Type B pancreatic cell (in vitro differentiated cells): Measurements from ENCODE around the gene NUDCD3. TPM values are rescaled to one million over a fixed set of nuclear protein-coding genes. Genes with fewer than 3 reads are reported as not detected.

Source experiments
- DNase-seq: peaks from one replicate; pipeline ENCODE4 v3.0.0; 2021; ENCODE audit warnings: mixed read lengths; ENCODE audit not compliant: unreplicated experiment; ENCODE audit errors: extremely low spot score
- H3K27ac Mint-ChIP-seq: 2 replicates; pipeline ENCODE4 v1.8.0; 2021; ENCODE audit warnings: mild to moderate bottlenecking, mixed read lengths
- H3K27me3 Mint-ChIP-seq: 2 replicates; pipeline ENCODE4 v1.8.0; 2021; ENCODE audit warnings: mixed read lengths
- H3K36me3 Mint-ChIP-seq: 2 replicates; pipeline ENCODE4 v1.8.0; 2021; ENCODE audit warnings: mixed read lengths
- H3K4me1 Mint-ChIP-seq: one replicate; pipeline ENCODE4 v1.8.0; 2021; ENCODE audit warnings: mixed read lengths; ENCODE audit not compliant: unreplicated experiment
- H3K4me3 Mint-ChIP-seq: 2 replicates; pipeline ENCODE4 v1.8.0; 2021; ENCODE audit warnings: mild to moderate bottlenecking, mixed read lengths
- H3K9me3 Mint-ChIP-seq: 2 replicates; pipeline ENCODE4 v1.8.0; 2021; ENCODE audit warnings: mixed read lengths
- total RNA-seq: library from RNA; stranded (reverse); gene quantifications from 2 replicates; pipeline ENCODE4 v1.2.1, GENCODE V29; 2021; ENCODE audit warnings: low replicate concordance
- TF ChIP-seq, protein P1 (sequence below): fragments of 200-600 bp; sonication (generic); conservative IDR thresholded peaks from 2 replicates; pipeline ENCODE4 v1.5.0; 2021; ENCODE audit warnings: antibody characterized with exemption, mild to moderate bottlenecking

NUDCD3 gene
- total RNA-seq, 1 donor from 2014 or later = 88.5 TPM

DNA sequence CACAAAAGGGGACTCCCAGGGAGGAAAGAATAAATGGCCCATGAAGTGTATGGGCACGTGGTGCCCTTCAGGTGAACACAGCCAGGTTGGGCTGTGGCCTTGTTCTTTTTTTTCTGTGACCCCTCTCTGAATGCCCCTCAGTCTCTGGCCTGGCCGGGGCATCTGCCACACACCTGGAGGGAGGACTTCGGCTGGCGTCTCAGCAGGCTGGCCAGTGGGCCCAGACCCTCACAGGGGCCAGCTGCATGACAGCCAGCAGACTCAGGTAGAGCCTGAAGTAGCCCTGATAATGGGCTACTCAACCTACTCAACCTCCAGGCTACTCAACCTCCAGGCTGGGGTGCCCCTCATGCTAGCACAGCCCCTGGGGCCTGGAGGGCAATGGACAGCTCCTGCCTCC, 155.3 kb downstream of the NUDCD3 start:
- Mint-ChIP-seq H3K9me3 (peaks cover 4% of the 10 kb centered on the region), H3K27ac (no peak overlapping the region), H3K4me3 (no peak overlapping the region), H3K27me3 (peaks cover 30% of the 10 kb centered on the region), H3K36me3 (no peaks in the 10 kb centered on the region), H3K4me1 (peaks cover 10% of the 10 kb centered on the region)
- TF ChIP-seq, protein P1, sequence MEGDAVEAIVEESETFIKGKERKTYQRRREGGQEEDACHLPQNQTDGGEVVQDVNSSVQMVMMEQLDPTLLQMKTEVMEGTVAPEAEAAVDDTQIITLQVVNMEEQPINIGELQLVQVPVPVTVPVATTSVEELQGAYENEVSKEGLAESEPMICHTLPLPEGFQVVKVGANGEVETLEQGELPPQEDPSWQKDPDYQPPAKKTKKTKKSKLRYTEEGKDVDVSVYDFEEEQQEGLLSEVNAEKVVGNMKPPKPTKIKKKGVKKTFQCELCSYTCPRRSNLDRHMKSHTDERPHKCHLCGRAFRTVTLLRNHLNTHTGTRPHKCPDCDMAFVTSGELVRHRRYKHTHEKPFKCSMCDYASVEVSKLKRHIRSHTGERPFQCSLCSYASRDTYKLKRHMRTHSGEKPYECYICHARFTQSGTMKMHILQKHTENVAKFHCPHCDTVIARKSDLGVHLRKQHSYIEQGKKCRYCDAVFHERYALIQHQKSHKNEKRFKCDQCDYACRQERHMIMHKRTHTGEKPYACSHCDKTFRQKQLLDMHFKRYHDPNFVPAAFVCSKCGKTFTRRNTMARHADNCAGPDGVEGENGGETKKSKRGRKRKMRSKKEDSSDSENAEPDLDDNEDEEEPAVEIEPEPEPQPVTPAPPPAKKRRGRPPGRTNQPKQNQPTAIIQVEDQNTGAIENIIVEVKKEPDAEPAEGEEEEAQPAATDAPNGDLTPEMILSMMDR = no peak
- DNase-seq = no peak

DNA sequence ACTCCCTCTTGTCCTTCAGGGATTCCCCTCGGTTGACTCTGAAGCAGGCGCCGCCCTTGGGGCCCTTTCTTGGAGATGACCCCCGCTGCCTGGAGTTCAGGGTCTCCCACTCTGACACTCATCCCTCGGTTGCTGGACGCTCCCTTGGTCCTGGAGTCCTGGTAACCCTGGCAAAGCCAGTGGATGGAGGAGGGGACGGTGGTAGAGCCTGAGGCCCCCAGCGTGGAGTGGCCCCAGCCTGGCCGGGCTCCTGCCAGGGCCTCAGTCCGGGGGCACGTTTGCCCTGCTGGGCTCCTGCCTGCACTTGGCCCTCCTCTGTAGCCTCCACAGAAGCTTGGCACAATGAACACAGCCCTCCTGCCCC, 155.7 kb downstream of the NUDCD3 start:
- Mint-ChIP-seq H3K4me3 (no peak overlapping the region), H3K27ac (no peak overlapping the region), H3K27me3 (peaks cover 30% of the 10 kb centered on the region), H3K4me1 (peaks cover 10% of the 10 kb centered on the region), H3K9me3 (peaks cover 4% of the 10 kb centered on the region), H3K36me3 (no peaks in the 10 kb centered on the region)
- DNase-seq = no peak
- TF ChIP-seq, protein P1 = no peak

DNA sequence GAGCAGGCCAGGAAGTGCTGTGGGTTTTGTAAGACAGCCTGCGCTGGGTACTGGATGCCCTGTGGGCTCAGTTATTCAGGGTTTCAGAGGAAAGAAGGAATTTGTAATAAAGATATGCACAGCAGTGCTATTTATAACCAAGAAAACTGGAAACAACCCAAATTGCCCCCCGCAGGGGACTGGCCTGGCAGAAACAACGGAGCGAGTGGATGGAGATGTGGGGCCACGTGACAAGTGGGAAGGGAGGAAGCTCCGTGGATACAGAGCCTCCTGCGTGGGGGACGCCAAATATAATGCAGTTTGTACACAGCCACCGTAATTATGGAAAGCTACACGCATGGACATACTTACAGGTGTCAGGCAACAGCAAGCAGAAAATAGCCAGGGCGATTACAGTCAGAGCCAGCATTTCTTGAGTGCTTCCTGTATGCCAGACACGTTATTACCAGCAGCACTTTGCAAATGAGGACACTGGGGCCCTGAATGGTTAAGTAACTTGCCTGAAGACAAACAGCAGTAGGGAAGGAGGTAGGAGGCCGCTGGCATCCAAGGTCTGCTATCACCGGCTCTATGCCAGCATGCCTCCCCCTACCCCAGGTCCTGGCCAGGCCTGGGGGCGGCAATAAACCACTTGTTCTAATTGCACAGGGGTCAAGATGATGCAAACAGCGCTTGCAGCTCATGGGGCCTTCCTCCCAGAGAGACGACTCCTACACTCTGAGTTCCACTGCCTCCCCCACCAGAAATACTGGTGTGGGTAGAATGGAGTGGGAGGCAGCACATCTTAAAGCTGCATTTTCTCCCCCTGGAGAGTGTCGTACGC, 156.3 kb downstream of the NUDCD3 start:
- TF ChIP-seq, protein P1 = no peak
- H3K27ac Mint-ChIP-seq = no peak overlapping the region

DNA sequence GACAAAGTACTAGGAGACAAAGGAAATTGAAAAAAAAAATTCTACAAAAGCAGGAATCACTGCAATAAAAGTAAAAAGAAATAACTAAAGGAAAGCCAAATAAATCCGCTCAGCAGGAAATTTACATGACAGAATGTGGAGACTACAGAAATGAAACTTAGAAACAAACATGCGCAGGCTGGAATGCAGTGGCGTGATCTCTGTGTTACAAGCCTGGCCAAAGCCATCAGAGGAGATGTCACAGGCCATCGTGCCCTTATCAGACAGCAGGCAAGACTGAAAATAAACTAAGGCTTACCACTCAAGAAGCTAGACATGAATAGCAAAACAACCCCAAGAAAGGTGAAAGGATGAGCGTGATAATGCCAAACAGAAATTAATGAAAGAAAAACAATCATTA, 158.8 kb downstream of the NUDCD3 start:
- no peak for DNase-seq
- H3K36me3 Mint-ChIP-seq = no peaks in the 10 kb centered on the region
- H3K4me1 Mint-ChIP-seq = peaks cover 10% of the 10 kb centered on the region
- H3K27me3 Mint-ChIP-seq = peaks cover 42% of the 10 kb centered on the region
- TF ChIP-seq, protein P1 = no peak
- H3K27ac Mint-ChIP-seq = no peak overlapping the region
- H3K9me3 Mint-ChIP-seq = no peaks in the 10 kb centered on the region
- no peak overlapping the region for H3K4me3 Mint-ChIP-seq

More for the DNA sequence above, 156.3 kb downstream of the NUDCD3 start:
- Mint-ChIP-seq H3K4me3 (no peak overlapping the region), H3K4me1 (peaks cover 10% of the 10 kb centered on the region), H3K36me3 (no peaks in the 10 kb centered on the region), H3K9me3 (peaks cover 4% of the 10 kb centered on the region), H3K27me3 (peaks cover 30% of the 10 kb centered on the region)
- DNase-seq = no peak

DNA sequence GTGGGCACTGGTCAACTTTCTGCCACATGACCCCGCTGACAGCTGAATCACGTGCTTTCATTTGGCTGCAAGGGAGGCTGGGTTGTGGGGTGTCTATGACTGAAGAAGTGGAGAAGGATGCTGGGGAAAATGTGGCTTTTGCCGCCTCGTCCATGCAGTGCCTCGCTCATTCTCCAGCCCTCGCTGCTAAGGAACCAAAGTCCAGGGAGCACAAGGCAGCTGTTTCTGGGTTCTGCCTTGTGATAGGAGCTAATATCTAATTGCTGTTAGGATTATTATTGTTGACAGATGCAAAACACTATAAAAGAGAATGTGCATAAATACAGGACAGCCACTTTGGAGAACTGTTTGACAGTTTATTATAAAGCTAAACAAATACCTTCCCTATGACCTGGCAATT, 160.1 kb downstream of the NUDCD3 start:
- no peaks in the 10 kb centered on the region for H3K36me3 Mint-ChIP-seq
- no peak overlapping the region for H3K27ac Mint-ChIP-seq
- H3K27me3 Mint-ChIP-seq = peaks cover 42% of the 10 kb centered on the region
- no peaks in the 10 kb centered on the region for H3K9me3 Mint-ChIP-seq
- no peak for DNase-seq
- no peak overlapping the region for H3K4me3 Mint-ChIP-seq
- H3K4me1 Mint-ChIP-seq = peaks cover 14% of the 10 kb centered on the region
- TF ChIP-seq, protein P1 = no peak
